Muscle layer of duodenum (tissue), 2 donors: Measurements from ENCODE around the gene RGS6.

Experiments
- H3K27ac ChIP-seq: one replicate; pipeline ENCODE4 v1.7.0; 2013; ENCODE audit warnings: mild to moderate bottlenecking, low read length
- H3K27me3 ChIP-seq: one replicate; pipeline ENCODE4 v1.7.0; 2013; ENCODE audit warnings: low read depth, mild to moderate bottlenecking, control low read depth, low read length
- H3K36me3 ChIP-seq, 2 donors: one replicate each; pipeline ENCODE4 v1.7.0; 2013; ENCODE audit warnings: low read length in 2 of 2, control low read depth in 1 of 2, mild to moderate bottlenecking in 1 of 2; ENCODE audit not compliant: insufficient read depth in 2 of 2, control insufficient read depth in 1 of 2
- H3K4me1 ChIP-seq, 2 donors: one replicate each; pipeline ENCODE4 v1.7.0; 2013; ENCODE audit warnings: low read length in 2 of 2, mild to moderate bottlenecking in 2 of 2, control low read depth in 1 of 2, moderate library complexity in 1 of 2; ENCODE audit not compliant: insufficient read depth in 2 of 2, control insufficient read depth in 1 of 2
- H3K4me3 ChIP-seq, 2 donors: one replicate each; pipeline ENCODE4 v1.7.0; 2013; ENCODE audit warnings: low read length in 2 of 2, low read depth in 1 of 2, mild to moderate bottlenecking in 1 of 2
- H3K9me3 ChIP-seq, 2 donors: one replicate each; pipeline ENCODE4 v1.7.0; 2013; ENCODE audit warnings: low read length in 2 of 2, control low read depth in 1 of 2, mild to moderate bottlenecking in 1 of 2; ENCODE audit not compliant: control insufficient read depth in 1 of 2
- donor health status: healthy.

RGS6 gene

DNA sequence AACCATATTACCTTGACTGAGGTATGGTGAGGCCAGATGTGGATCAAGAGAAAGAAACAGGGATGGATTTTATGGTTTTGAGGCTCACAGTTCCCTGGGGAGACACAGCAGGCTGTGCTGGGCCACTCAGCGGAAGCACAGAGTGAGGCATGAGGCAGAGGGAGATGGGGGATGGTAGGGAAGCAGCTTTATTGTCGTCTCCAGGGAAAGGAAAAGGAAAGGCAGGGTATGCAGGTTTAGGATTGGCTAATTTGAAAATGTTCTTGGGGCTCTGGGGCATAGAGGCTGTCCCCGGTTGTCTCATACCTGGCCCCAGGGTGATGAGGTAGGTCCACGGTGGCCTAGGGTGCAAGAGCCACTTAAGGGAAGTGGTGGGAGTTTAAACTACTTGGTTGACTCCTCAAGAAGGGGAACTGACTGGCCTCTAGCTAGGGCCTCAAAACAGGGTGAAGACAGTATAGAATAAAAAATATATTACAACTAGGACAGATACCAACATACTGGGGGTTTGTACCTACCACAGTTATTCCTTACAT, 322.8 kb downstream of the RGS6 start:
- H3K9me3 ChIP-seq: no peaks in the 10 kb centered on the region
- no peak overlapping the region for H3K4me3 ChIP-seq
- no peak overlapping the region for H3K27ac ChIP-seq
- H3K36me3 ChIP-seq: no peaks in the 10 kb centered on the region
- no peaks in the 10 kb centered on the region for H3K4me1 ChIP-seq
- H3K27me3 ChIP-seq: no peaks in the 10 kb centered on the region

DNA sequence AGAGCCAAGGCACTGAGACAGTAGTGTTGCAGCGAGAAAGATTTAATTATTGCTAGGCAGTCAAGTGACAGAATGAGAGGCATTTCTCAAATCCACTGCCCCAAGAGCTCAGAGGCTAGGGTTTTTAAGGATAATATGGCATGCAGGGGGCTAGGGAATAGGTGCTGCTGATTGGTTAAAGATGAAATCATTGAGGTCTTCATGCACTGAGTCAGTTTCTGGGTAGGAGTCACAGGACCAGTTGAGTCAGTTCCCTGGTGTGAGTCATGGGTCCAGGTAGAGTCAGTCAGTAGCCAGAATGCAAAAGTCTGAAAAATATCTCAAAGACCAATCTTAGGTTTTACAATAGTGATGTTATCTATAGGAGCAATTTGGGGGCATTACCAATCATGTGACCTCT, 323.8 kb downstream of the RGS6 start:
- H3K27me3 ChIP-seq: no peaks in the 10 kb centered on the region
- no peaks in the 10 kb centered on the region for H3K4me1 ChIP-seq
- H3K9me3 ChIP-seq: no peaks in the 10 kb centered on the region
- H3K36me3 ChIP-seq: no peaks in the 10 kb centered on the region
- no peak overlapping the region for H3K27ac ChIP-seq
- H3K4me3 ChIP-seq: no peak overlapping the region

DNA sequence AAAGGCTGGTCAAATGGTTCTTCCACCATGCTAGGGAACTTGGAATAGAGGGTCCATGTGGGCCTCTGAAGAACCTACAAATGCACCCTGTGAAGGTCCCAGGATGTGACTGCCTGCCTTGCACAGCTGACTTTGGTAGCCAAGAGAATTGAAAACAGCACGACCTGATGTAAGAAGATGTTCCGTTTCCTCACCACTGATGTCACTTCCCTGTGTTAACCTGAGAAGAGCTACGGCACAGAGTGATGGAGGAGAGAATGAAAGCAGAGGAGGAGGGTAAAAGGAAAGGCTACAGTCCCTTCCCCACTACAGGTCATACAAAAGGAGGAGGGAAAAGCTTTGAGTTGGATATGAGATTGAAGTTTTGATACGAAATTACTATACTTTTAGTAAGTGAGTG, 328.8 kb downstream of the RGS6 start:
- H3K9me3 ChIP-seq: no peaks in the 10 kb centered on the region
- H3K4me1 ChIP-seq: no peaks in the 10 kb centered on the region
- no peaks in the 10 kb centered on the region for H3K27me3 ChIP-seq
- H3K36me3 ChIP-seq: no peaks in the 10 kb centered on the region
- H3K27ac ChIP-seq: no peak overlapping the region
- H3K4me3 ChIP-seq: no peak overlapping the region

- H3K36me3 ChIP-seq: no peaks in the 10 kb centered on the region
- H3K27me3 ChIP-seq: no peaks in the 10 kb centered on the region
- no peak overlapping the region for H3K4me3 ChIP-seq
- H3K27ac ChIP-seq: no peak overlapping the region
- no peaks in the 10 kb centered on the region for H3K4me1 ChIP-seq
- H3K9me3 ChIP-seq: no peaks in the 10 kb centered on the region
Measured at GRCh38 chr14:72262771-72263170, 330.5 kb downstream of the RGS6 start.

GRCh38 chr14:72264716-72265115, 332.5 kb downstream of the RGS6 start:
- Histone ChIP-seq H3K4me1 (no peaks in the 10 kb centered on the region), H3K4me3 (no peak overlapping the region), H3K9me3 (no peaks in the 10 kb centered on the region), H3K27me3 (no peaks in the 10 kb centered on the region), H3K36me3 (no peaks in the 10 kb centered on the region), H3K27ac (no peak overlapping the region)

DNA sequence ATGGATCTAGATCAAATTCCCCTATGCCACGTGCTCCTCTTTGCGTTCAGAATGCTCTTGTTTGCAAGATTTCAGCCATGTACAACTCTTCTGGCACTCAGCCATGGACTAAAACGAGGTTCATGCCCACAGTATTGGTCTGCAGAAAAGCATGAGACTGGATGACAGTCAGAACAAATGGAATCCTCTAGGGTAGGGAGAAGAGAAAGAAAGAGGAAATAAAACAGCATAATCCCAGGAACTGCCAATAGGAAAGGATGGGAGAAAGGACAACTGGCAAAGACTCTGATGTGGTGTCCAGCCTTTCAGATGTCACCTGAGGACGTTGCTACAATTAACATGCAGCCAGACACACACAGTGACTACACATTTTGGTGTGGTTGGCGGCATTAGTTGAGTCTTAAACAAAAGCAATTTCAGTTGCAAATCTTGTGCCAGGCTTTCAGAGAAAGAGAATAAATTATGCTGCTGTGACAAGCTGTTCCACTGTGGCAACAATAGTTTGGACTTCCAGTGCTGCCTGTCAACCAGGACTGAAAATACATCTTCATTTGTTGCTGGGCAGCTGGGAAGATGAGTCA, 338.0 kb downstream of the RGS6 start:
- Histone ChIP-seq H3K4me3 (no peak overlapping the region), H3K27ac (no peak overlapping the region), H3K36me3 (no peaks in the 10 kb centered on the region), H3K27me3 (no peaks in the 10 kb centered on the region), H3K4me1 (no peaks in the 10 kb centered on the region), H3K9me3 (peaks cover 0 to 4% of the 10 kb centered on the region in 2 donors)

DNA sequence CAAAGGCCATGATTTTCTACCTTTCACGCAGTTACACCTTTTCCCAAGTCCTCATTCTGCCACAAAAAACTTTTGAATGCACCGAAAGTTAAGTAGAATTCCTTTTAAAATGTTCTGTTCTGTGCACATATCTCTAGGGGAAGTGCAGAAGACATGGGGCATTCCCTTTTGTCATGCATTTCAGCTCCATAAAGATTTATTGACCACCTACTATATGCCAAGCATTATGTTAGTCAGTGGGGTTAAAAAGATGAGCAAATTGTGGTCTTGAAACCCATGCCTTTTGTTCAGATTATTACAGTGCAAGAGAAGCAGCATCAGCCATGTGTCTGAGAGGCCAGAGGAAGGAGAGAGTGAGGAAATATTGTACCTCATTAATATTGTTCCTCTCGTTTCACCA, 338.5 kb downstream of the RGS6 start:
- Histone ChIP-seq H3K36me3 (no peaks in the 10 kb centered on the region), H3K4me3 (no peak overlapping the region), H3K27me3 (no peaks in the 10 kb centered on the region), H3K27ac (no peak overlapping the region), H3K4me1 (no peaks in the 10 kb centered on the region), H3K9me3 (peaks cover 0 to 4% of the 10 kb centered on the region in 2 donors)

DNA sequence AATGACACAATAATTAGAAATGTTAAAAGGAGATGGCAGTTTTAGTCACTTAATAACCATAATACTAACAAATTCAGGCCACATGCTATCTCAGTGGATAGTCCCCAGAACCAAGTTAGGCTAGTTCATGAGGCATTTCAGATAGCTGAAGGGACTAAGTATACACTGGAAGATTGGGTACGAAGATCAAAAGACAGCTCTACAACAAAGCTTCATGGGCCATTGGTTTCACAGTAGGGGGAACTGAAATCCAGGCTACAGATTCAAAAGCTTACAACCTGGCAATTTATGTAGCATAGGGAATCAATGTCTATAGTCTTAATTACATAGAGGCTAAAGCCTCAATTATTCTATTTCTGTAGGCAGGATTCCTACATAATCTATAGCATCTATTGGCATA, 343.0 kb downstream of the RGS6 start:
- peaks cover 0 to 4% of the 10 kb centered on the region in 2 donors for H3K9me3 ChIP-seq
- H3K4me3 ChIP-seq: no peak overlapping the region
- no peak overlapping the region for H3K27ac ChIP-seq
- H3K36me3 ChIP-seq: no peaks in the 10 kb centered on the region
- H3K27me3 ChIP-seq: no peaks in the 10 kb centered on the region
- no peaks in the 10 kb centered on the region for H3K4me1 ChIP-seq

DNA sequence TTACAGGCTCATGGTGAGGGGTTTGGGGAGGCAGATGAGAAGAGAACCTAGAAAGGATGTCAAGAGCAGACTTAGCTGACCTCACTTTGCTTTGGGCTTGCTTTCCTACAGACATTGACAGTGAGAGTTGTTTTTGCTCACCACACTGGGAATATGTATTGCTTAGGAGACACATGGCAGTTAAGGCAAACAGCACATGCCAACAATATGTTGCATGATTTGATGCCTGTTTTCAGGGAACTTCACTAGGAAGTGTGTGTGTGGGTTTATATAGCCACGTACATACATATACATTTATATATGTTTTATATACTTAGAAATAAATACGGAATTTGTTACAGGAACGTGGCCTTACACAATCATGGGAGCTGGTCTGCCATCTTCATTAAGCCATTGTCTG, 346.1 kb downstream of the RGS6 start:
- H3K36me3 ChIP-seq: no peaks in the 10 kb centered on the region
- H3K4me1 ChIP-seq: no peaks in the 10 kb centered on the region
- H3K27me3 ChIP-seq: no peaks in the 10 kb centered on the region
- H3K27ac ChIP-seq: no peak overlapping the region
- peaks cover 0 to 9% of the 10 kb centered on the region in 2 donors for H3K9me3 ChIP-seq
- no peak overlapping the region for H3K4me3 ChIP-seq

DNA sequence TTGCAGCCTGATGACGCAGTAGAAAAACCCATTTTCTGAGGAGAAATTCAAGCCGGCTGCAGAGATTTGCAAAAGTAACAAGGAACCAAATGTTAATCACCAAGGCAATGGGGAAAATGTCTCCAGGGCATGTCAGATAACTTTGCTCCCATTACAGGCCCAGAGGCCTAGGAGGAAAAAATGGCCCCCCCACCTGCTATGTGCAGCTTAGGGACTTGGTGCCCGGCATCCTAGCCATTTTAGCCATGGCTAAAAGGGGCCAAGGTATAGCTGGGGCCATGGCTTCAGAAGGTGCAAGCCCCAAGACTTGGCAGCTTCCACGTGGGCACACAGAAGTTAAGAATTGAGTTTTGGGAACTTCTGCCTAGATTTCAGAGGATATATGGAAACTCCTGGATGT, 351.9 kb downstream of the RGS6 start:
- H3K36me3 ChIP-seq: no peaks in the 10 kb centered on the region
- peaks cover 0 to 5% of the 10 kb centered on the region in 2 donors for H3K9me3 ChIP-seq
- no peaks in the 10 kb centered on the region for H3K27me3 ChIP-seq
- H3K4me3 ChIP-seq: no peak overlapping the region
- no peaks in the 10 kb centered on the region for H3K4me1 ChIP-seq
- no peak overlapping the region for H3K27ac ChIP-seq

DNA sequence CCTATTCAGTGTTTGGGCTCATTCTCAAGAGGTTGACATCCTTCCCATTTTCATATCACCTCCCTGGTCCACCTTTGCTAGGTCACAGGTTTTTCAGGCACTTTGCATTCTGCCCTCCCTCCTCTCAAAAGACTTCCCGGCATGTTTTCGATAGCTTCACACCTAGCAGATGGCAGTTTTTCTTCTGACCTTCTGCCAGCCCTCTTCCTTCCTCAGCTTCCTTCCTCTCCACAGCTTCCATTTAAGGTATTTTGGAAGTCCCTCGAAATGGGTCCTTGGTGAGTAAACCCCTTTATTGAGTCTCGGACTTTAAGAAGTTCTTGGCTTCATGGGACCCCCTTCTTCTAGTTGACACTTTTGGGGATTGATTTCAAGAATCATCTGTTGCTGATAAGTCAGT, 358.0 kb downstream of the RGS6 start:
- Histone ChIP-seq H3K4me1 (no peaks in the 10 kb centered on the region), H3K27ac (no peak overlapping the region), H3K27me3 (no peaks in the 10 kb centered on the region)

More for the DNA sequence above, 358.0 kb downstream of the RGS6 start:
- Histone ChIP-seq H3K4me3 (no peak overlapping the region), H3K9me3 (no peaks in the 10 kb centered on the region), H3K36me3 (no peaks in the 10 kb centered on the region)
